ENCODE data around the gene CTNNA2. TPM values are rescaled to one million over a fixed set of nuclear protein-coding genes. Genes with fewer than 3 reads are reported as not detected.

Gene CTNNA2
- total RNA-seq, 4 donors from 2014 or later: 0.88 to 14.9 (median 2.3) TPM; not detected in 1

DNA sequence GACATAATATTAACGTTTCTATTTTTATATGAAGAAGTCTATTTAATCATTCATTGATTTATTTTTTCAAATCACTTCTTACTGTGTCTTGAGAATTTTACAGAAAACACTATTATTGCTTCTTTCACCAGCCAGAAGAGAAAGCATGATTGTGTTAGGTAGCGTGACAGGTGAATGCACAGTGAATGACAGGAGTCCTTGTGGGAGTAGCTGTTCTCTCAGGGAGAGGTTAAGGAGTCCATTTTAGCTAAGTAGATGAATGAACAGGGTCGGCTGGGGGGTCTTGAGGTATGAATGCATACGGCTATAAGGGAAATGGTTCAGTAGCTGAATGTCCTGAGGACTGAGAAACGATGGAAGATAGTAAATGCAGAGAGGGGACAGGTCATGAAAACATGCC, 56.2 kb downstream of the CTNNA2 start:
- no peaks in the 10 kb centered on the region for H3K9me3 ChIP-seq
- no peak for TF ChIP-seq POLR2A (IDR thresholded peaks at IDR 0.05)
- TF ChIP-seq, protein P1, sequence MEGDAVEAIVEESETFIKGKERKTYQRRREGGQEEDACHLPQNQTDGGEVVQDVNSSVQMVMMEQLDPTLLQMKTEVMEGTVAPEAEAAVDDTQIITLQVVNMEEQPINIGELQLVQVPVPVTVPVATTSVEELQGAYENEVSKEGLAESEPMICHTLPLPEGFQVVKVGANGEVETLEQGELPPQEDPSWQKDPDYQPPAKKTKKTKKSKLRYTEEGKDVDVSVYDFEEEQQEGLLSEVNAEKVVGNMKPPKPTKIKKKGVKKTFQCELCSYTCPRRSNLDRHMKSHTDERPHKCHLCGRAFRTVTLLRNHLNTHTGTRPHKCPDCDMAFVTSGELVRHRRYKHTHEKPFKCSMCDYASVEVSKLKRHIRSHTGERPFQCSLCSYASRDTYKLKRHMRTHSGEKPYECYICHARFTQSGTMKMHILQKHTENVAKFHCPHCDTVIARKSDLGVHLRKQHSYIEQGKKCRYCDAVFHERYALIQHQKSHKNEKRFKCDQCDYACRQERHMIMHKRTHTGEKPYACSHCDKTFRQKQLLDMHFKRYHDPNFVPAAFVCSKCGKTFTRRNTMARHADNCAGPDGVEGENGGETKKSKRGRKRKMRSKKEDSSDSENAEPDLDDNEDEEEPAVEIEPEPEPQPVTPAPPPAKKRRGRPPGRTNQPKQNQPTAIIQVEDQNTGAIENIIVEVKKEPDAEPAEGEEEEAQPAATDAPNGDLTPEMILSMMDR (IDR thresholded peaks at IDR 0.05): no peak
- no peaks in the 10 kb centered on the region for H3K36me3 ChIP-seq
- no peaks in the 10 kb centered on the region for H3K27me3 ChIP-seq
- DNase-seq: no peak
- H3K4me1 ChIP-seq: no peaks in the 10 kb centered on the region
- intact Hi-C loops (cut with DNase I; ENCODE audit: low total_unique reads): no loop called here
- no peak overlapping the region for H3K27ac ChIP-seq
- H3K4me3 ChIP-seq: no peak overlapping the region

GRCh38 chr2:79573895-79574674, 61.2 kb downstream of the CTNNA2 start:
- TF ChIP-seq POLR2A (IDR thresholded peaks at IDR 0.05): no peak
- TF ChIP-seq, protein P1 (IDR thresholded peaks at IDR 0.05): no peak
- H3K4me1 ChIP-seq: no peaks in the 10 kb centered on the region
- no peaks in the 10 kb centered on the region for H3K9me3 ChIP-seq
- H3K27ac ChIP-seq: no peak overlapping the region
- no peaks in the 10 kb centered on the region for H3K27me3 ChIP-seq
- no peak for DNase-seq
- H3K36me3 ChIP-seq: no peaks in the 10 kb centered on the region
- no peak overlapping the region for H3K4me3 ChIP-seq
- intact Hi-C loops (cut with DNase I; ENCODE audit: low total_unique reads): no loop called here

DNA sequence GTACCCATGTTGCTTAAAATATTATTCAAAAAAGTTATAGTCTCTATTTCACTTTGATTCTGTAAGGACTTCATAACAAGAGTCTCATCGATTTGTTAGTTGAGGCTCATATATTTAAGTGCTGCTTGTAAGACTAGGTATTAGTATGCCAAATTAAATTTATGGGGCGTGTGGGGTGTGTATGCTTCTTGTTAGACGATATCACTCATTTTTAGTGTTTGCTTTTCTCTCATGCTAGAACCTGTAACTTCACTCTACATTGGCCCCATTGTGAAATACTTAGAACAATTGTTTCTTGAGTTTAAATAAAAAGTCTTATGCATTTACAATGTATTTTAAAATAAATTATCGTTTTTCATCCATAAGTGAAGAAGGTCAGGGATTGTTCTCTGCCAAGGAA, 63.6 kb downstream of the CTNNA2 start:
- intact Hi-C loops (cut with DNase I; ENCODE audit: low total_unique reads): no loop called here
- TF ChIP-seq, protein P1 (IDR thresholded peaks at IDR 0.05): no peak
- no peak for TF ChIP-seq POLR2A (IDR thresholded peaks at IDR 0.05)
- no peaks in the 10 kb centered on the region for H3K27me3 ChIP-seq
- H3K27ac ChIP-seq: no peak overlapping the region
- no peaks in the 10 kb centered on the region for H3K9me3 ChIP-seq
- no peaks in the 10 kb centered on the region for H3K36me3 ChIP-seq
- H3K4me3 ChIP-seq: no peak overlapping the region
- no peak for DNase-seq
- H3K4me1 ChIP-seq: no peaks in the 10 kb centered on the region

DNA sequence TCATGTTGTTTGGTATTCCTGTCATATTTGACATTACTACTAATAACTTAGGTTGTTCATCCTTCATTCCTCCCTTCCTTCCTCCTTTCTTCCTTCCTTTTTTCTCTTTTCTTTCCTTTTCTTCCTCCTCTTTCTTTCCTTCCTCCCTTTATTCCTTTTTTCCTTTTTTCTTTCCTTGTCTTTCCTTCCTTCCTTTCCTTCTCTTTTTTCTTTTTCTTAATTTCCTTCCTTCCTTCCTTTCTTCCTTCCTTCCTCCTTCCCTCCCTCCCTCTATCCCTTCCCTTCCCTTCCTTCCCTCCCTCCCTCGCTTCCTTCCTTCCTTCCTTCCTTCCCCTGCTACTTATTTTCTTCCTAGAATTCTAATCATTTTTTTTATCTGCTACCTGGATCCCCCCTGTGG, 66.1 kb downstream of the CTNNA2 start:
- Histone ChIP-seq H3K27me3 (no peaks in the 10 kb centered on the region), H3K27ac (no peak overlapping the region), H3K36me3 (no peaks in the 10 kb centered on the region), H3K9me3 (no peaks in the 10 kb centered on the region), H3K4me1 (no peaks in the 10 kb centered on the region), H3K4me3 (no peak overlapping the region)
- intact Hi-C loops (cut with DNase I; ENCODE audit: low total_unique reads): no loop called here
- TF ChIP-seq, protein P1 (IDR thresholded peaks at IDR 0.05): no peak
- no peak for DNase-seq

GRCh38 chr2:79580175-79580574, 67.3 kb downstream of the CTNNA2 start:
- Histone ChIP-seq H3K27ac (no peak overlapping the region), H3K4me1 (no peaks in the 10 kb centered on the region), H3K4me3 (no peak overlapping the region), H3K36me3 (no peaks in the 10 kb centered on the region), H3K27me3 (no peaks in the 10 kb centered on the region), H3K9me3 (no peaks in the 10 kb centered on the region)
- DNase-seq: no peak
- TF ChIP-seq, protein P1 (IDR thresholded peaks at IDR 0.05): no peak
- no peak for TF ChIP-seq POLR2A (IDR thresholded peaks at IDR 0.05)
- intact Hi-C loops (cut with DNase I; ENCODE audit: low total_unique reads): no loop called here

Measured in uterus (tissue), 4 donors.